Adrenal gland (tissue), 5 donors: ENCODE data around the gene FGF21.

ENCODE experiments used
- POLR2A ChIP-seq, 2 donors: fragments of 450-650 bp; IDR thresholded peaks; one replicate each; pipeline ENCODE4 v1.6.1; 2017; ENCODE audit warnings: antibody characterized with exemption in 2 of 2, mild to moderate bottlenecking in 2 of 2, moderate library complexity in 1 of 2
- TF ChIP-seq, protein P1 (sequence below), 6 experiments: fragments of 450-650 bp in 4 of 6; fragments of 200-600 bp in 2 of 6; sonication (generic) in 1 of 6; IDR thresholded peaks; 1 replicate in 5 of 6; 2 replicates in 1 of 6; pipeline versions ENCODE4 v1.5.1 to v1.8.0; 2016 to 2021; ENCODE audit warnings: antibody characterized with exemption in 6 of 6, mild to moderate bottlenecking in 2 of 6, moderate library complexity in 1 of 6
- donor health status: DM: no; HTN: no; CAD: no.

DNA sequence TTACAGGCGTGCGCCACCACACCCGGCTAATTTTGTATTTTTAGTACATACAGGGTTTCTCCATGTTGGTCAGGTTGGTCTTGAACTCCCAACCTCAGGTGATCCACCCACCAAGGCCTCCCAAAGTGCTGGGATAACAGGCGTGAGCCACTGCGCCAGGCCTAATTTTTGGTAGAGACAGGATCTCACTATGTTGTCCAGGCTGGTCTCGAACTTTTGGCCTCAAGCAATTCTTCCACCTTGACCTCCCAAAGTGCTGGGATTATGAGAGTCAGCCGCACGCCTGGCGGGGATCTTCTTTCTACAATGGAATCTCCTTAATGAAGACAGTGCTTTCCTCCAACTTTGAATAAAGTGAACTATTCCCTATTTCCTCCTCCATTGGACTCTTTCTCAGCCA lies 20.7 kb upstream of the FGF21 start:
- TF ChIP-seq POLR2A (IDR thresholded peaks at IDR 0.05): no peak
- TF ChIP-seq, protein P1, sequence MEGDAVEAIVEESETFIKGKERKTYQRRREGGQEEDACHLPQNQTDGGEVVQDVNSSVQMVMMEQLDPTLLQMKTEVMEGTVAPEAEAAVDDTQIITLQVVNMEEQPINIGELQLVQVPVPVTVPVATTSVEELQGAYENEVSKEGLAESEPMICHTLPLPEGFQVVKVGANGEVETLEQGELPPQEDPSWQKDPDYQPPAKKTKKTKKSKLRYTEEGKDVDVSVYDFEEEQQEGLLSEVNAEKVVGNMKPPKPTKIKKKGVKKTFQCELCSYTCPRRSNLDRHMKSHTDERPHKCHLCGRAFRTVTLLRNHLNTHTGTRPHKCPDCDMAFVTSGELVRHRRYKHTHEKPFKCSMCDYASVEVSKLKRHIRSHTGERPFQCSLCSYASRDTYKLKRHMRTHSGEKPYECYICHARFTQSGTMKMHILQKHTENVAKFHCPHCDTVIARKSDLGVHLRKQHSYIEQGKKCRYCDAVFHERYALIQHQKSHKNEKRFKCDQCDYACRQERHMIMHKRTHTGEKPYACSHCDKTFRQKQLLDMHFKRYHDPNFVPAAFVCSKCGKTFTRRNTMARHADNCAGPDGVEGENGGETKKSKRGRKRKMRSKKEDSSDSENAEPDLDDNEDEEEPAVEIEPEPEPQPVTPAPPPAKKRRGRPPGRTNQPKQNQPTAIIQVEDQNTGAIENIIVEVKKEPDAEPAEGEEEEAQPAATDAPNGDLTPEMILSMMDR (IDR thresholded peaks at IDR 0.05): no peak
